Measurements from ENCODE around the gene MYO5A. TPM values are rescaled to one million over a fixed set of nuclear protein-coding genes. Genes with fewer than 3 reads are reported as not detected.

The MYO5A gene
- total RNA-seq, 1 experiment from 2014 or later, result 21.8 TPM

- no peak for DNase-seq
- Mint-ChIP-seq H3K27ac (no peak overlapping the region), H3K27me3 (ENCODE audit: low read depth) (no peaks in the 10 kb centered on the region; the same call in 1 of the 2 replicates), H3K4me1 (peaks cover 9 to 14% of the 10 kb centered on the region in 2 experiments), H3K36me3 (ENCODE audit: insufficient read depth in 1 of 3, low read depth in 3 of 3) (no peaks in the 10 kb centered on the region), H3K9me3 (no peaks in the 10 kb centered on the region), H3K4me3 (no peak overlapping the region)
- Histone ChIP-seq H3K79me1 (ENCODE audit: insufficient read depth, low read depth, low read length, poor library complexity, severe bottlenecking) (no peaks in the 10 kb centered on the region), H3K27me3 (ENCODE audit: insufficient read depth, low read length) (no peaks in the 10 kb centered on the region), H3T11ph (ENCODE audit: low read length) (no peak overlapping the region), H3K79me2 (ENCODE audit: insufficient read depth, low read length) (peaks cover 2% of the 10 kb centered on the region; the same call in 1 of the 2 replicates), H3K18ac (ENCODE audit: insufficient read length, low read depth, low read length) (no peak overlapping the region), H3K4ac (ENCODE audit: low read depth, low read length) (no peak overlapping the region), H2BK5ac (ENCODE audit: insufficient read length, low read length) (no peak overlapping the region), H3K4me1 (ENCODE audit: insufficient read depth, low read length) (no peaks in the 10 kb centered on the region; the same call in 1 of the 2 replicates), H3K9ac (ENCODE audit: extremely low read depth, insufficient read length, low read length) (no peak overlapping the region), H2BK20ac (ENCODE audit: low read depth, low read length, poor library complexity, severe bottlenecking) (no peak overlapping the region), H3K4me2 (ENCODE audit: insufficient read depth, insufficient read length, low read length) (no peak overlapping the region), H4K91ac (ENCODE audit: insufficient read length, low read depth, low read length) (no peak overlapping the region), H3K23me2 (ENCODE audit: insufficient read length, low read depth, low read length, poor library complexity, severe bottlenecking) (no peaks in the 10 kb centered on the region), H2AK5ac (ENCODE audit: insufficient read length, low read length) (no peak overlapping the region), H3K56ac (ENCODE audit: insufficient read length, low read depth, low read length) (no peak overlapping the region), H4K5ac (ENCODE audit: insufficient read length, low read depth, low read length) (no peak overlapping the region), H3K27ac (ENCODE audit: insufficient read length, low read depth, low read length) (no peak overlapping the region), H4K8ac (replicated peaks; ENCODE audit: insufficient read length, low read depth, low read length) (no peak overlapping the region), H3K14ac (ENCODE audit: insufficient read depth, low read length) (no peak overlapping the region), H3K9me3 (ENCODE audit: control insufficient read depth, low read depth, low read length) (no peaks in the 10 kb centered on the region), H2BK120ac (ENCODE audit: low read depth, low read length, poor library complexity, severe bottlenecking) (no peak overlapping the region), H3K23ac (ENCODE audit: insufficient read length, low read depth, low read length) (no peak overlapping the region), H4K20me1 (ENCODE audit: control insufficient read depth, insufficient read depth, insufficient read length) (no peaks in the 10 kb centered on the region), H2BK12ac (ENCODE audit: insufficient read length, low read depth, low read length) (no peak overlapping the region), H2AFZ (ENCODE audit: low read length) (no peak overlapping the region), H2BK15ac (ENCODE audit: low read depth, low read length) (no peak overlapping the region)
- no peak for TF ChIP-seq CTCF (conservative IDR thresholded peaks at IDR 0.05)
Measured at GRCh38 chr15:52437646-52438045, 91.0 kb downstream of the MYO5A start.
